H1 (cell line): ENCODE results near the gene ARHGAP27. TPM values are rescaled to one million over a fixed set of nuclear protein-coding genes. Genes with fewer than 3 reads are reported as not detected.

Experiments
- CTCF ChIA-PET: fragments of 300-600 bp; sonication (Branson Sonifier 250); formaldehyde crosslinking; loops from one replicate; lab custom pipeline; 2021; ENCODE audit not compliant: partially characterized antibody; lab: Charles Lee
- POLR2A ChIA-PET: fragments of 300-600 bp; sonication (Branson Sonifier 250); formaldehyde crosslinking; loops from one replicate; lab custom pipeline; 2021; ENCODE audit warnings: inconsistent platforms; ENCODE audit not compliant: partially characterized antibody; lab: Charles Lee
- DNase-seq, 2 experiments: peaks; one replicate each; pipeline versions ENCODE4 v3.0.0 to v3.0.0-alpha.2; 2010 to 2022; ENCODE audit warnings: low spot score in 2 of 2, low read depth in 1 of 2, mixed read lengths in 1 of 2
- FAIRE-seq: peaks from 2 replicates; lab custom pipeline; 2011; peaks lifted over from hg19 to GRCh38; lab: Jason Lieb, UNC
- H2AFZ ChIP-seq: 2 replicates; pipeline ENCODE4 v1.8.1; 2012; ENCODE audit warnings: low read length, inconsistent platforms
- H2AK5ac ChIP-seq: 2 replicates; pipeline ENCODE4 v1.6.1; 2013; ENCODE audit warnings: low read depth, low read length
- H2BK120ac ChIP-seq: replicated peaks from 2 replicates; pipeline ENCODE3; 2013; ENCODE audit warnings: low read depth, low read length, inconsistent platforms
- H2BK12ac ChIP-seq: 2 replicates; pipeline ENCODE4 v1.6.1; 2013; ENCODE audit warnings: low read depth, low read length
- H2BK15ac ChIP-seq: 2 replicates; pipeline ENCODE4 v1.6.1; 2013; ENCODE audit warnings: low read length
- H2BK20ac ChIP-seq: 2 replicates; pipeline ENCODE4 v1.6.1; 2013; ENCODE audit warnings: low read length
- H2BK5ac ChIP-seq: 2 replicates; pipeline ENCODE4 v1.6.1; 2013; ENCODE audit warnings: low read depth, low read length
- H3K14ac ChIP-seq: 2 replicates; pipeline ENCODE4 v1.6.1; 2013; ENCODE audit warnings: inconsistent platforms; ENCODE audit not compliant: insufficient read length
- H3K18ac ChIP-seq: 2 replicates; pipeline ENCODE4 v1.6.1; 2013; ENCODE audit warnings: low read length; ENCODE audit errors: extremely low read depth
- H3K23ac ChIP-seq: 2 replicates; pipeline ENCODE4 v1.6.1; 2013; ENCODE audit warnings: inconsistent platforms; ENCODE audit not compliant: insufficient read length
- H3K23me2 ChIP-seq: 2 replicates; pipeline ENCODE4 v1.6.1; 2013; ENCODE audit warnings: low read depth, low read length
- H3K27ac ChIP-seq: 2 replicates; pipeline ENCODE4 v1.6.1; 2011; ENCODE audit warnings: low read depth, low read length, inconsistent platforms
- H3K27me3 ChIP-seq, 4 experiments: replicated peaks in 1 of 4; 1 replicate in 1 of 4; 2 replicates in 3 of 4; pipeline versions ENCODE4 v1.6.1 to v1.8.1; 2011 to 2013; ENCODE audit warnings: low read length in 3 of 4, mild to moderate bottlenecking in 3 of 4, inconsistent platforms in 2 of 4, mixed read lengths in 2 of 4, moderate library complexity in 1 of 4; ENCODE audit not compliant: control insufficient read depth in 3 of 4, insufficient read depth in 3 of 4; ENCODE audit errors: extremely low read depth in 1 of 4
- H3K36me3 ChIP-seq, 4 experiments: 2 replicates each; pipeline versions ENCODE4 v1.6.1 to v1.8.1; 2011 to 2013; ENCODE audit warnings: mild to moderate bottlenecking in 4 of 4, low read length in 3 of 4, moderate library complexity in 2 of 4, control low read depth in 1 of 4, inconsistent platforms in 1 of 4; ENCODE audit not compliant: insufficient read depth in 4 of 4, control insufficient read depth in 2 of 4
- H3K4ac ChIP-seq: replicated peaks from 2 replicates; pipeline ENCODE3; 2013; ENCODE audit warnings: low read length, low read depth, mixed read lengths, inconsistent platforms; ENCODE audit not compliant: insufficient read length
- H3K4me1 ChIP-seq, 4 experiments: replicated peaks in 1 of 4; 1 replicate in 1 of 4; 2 replicates in 3 of 4; pipeline versions ENCODE4 v1.6.1 to v1.8.1; 2011 to 2013; ENCODE audit warnings: low read length in 3 of 4, inconsistent platforms in 2 of 4, mixed read lengths in 1 of 4; ENCODE audit not compliant: insufficient read depth in 4 of 4, control insufficient read depth in 3 of 4
- H3K4me2 ChIP-seq, 2 experiments: 2 replicates each; pipeline versions ENCODE4 v1.6.1 to v1.8.1; 2011 to 2013; ENCODE audit warnings: low read depth in 2 of 2, low read length in 2 of 2, control low read depth in 1 of 2, inconsistent platforms in 1 of 2, mild to moderate bottlenecking in 1 of 2; ENCODE audit not compliant: insufficient read depth in 1 of 2
- H3K4me3 ChIP-seq, 4 experiments: fragments of 200-600, 300-600 bp in 1 of 4; sonication (generic), shearing (Covaris generic), sonication (Bioruptor Twin) in 1 of 4; 2 replicates each; pipeline versions ENCODE4 v1.5.1 to v1.8.1; 2011 to 2016; ENCODE audit warnings: low read length in 4 of 4, low read depth in 3 of 4, control low read depth in 2 of 4, inconsistent platforms in 2 of 4, mild to moderate bottlenecking in 2 of 4, mixed read lengths in 1 of 4, moderate library complexity in 1 of 4; ENCODE audit not compliant: insufficient read depth in 2 of 4; ENCODE audit errors: extremely low read depth in 1 of 4
- H3K56ac ChIP-seq: replicated peaks from 2 replicates; pipeline ENCODE3; 2013; ENCODE audit warnings: low read depth, mild to moderate bottlenecking, mixed read lengths, low read length, inconsistent platforms; ENCODE audit not compliant: insufficient read length
- H3K79me1 ChIP-seq: 2 replicates; pipeline ENCODE4 v1.6.1; 2013; ENCODE audit warnings: low read depth, low read length, control low read depth
- H3K79me2 ChIP-seq, 2 experiments: 2 replicates each; pipeline versions ENCODE4 v1.6.1 to v1.8.1; 2012 to 2013; ENCODE audit warnings: low read length in 2 of 2, mild to moderate bottlenecking in 2 of 2, inconsistent platforms in 1 of 2; ENCODE audit not compliant: insufficient read depth in 2 of 2, control insufficient read depth in 1 of 2
- H3K9ac ChIP-seq, 4 experiments: replicated peaks in 1 of 4; 1 replicate in 1 of 4; 2 replicates in 3 of 4; pipeline versions ENCODE4 v1.6.1 to v1.8.1; 2011 to 2013; ENCODE audit warnings: low read depth in 3 of 4, low read length in 3 of 4, control low read depth in 2 of 4, mild to moderate bottlenecking in 2 of 4, moderate library complexity in 2 of 4, inconsistent platforms in 1 of 4; ENCODE audit errors: extremely low read depth in 1 of 4
- H3K9me3 ChIP-seq, 2 experiments: 2 replicates each; pipeline versions ENCODE4 v1.6.1 to v1.8.1; 2012 to 2013; ENCODE audit warnings: mild to moderate bottlenecking in 2 of 2, moderate library complexity in 2 of 2, control low read depth in 1 of 2, inconsistent platforms in 1 of 2, low read depth in 1 of 2, low read length in 1 of 2, mixed read lengths in 1 of 2; ENCODE audit not compliant: insufficient read depth in 2 of 2
- H4K20me1 ChIP-seq, 2 experiments: replicated peaks in 1 of 2; 2 replicates each; pipeline versions ENCODE3 to v1.8.1; 2011 to 2013; ENCODE audit warnings: inconsistent platforms in 2 of 2, low read length in 2 of 2, mild to moderate bottlenecking in 1 of 2; ENCODE audit not compliant: insufficient read depth in 2 of 2, control insufficient read depth in 1 of 2
- H4K5ac ChIP-seq: 2 replicates; pipeline ENCODE4 v1.6.1; 2013; ENCODE audit warnings: low read length, low read depth, mixed read lengths, inconsistent platforms; ENCODE audit not compliant: insufficient read length
- H4K8ac ChIP-seq: 2 replicates; pipeline ENCODE4 v1.8.0; 2013; ENCODE audit warnings: mild to moderate bottlenecking, moderate library complexity, low read length, inconsistent platforms; ENCODE audit not compliant: insufficient read depth; ENCODE audit errors: extremely low read depth
- H4K91ac ChIP-seq: replicated peaks from 2 replicates; pipeline ENCODE3; 2013; ENCODE audit warnings: low read length, mixed read lengths, inconsistent platforms; ENCODE audit not compliant: insufficient read length
- KDM4A ChIP-seq: IDR thresholded peaks from one replicate; pipeline ENCODE4 v1.7.1; 2012; ENCODE audit warnings: low read depth, mild to moderate bottlenecking, moderate library complexity, low read length, inconsistent platforms; ENCODE audit not compliant: severe bottlenecking
- MAFK ChIP-seq: IDR thresholded peaks from 2 replicates; pipeline ENCODE4 v1.6.1; 2012; ENCODE audit warnings: low read depth, mild to moderate bottlenecking, improper control_type of control experiment, low read length
- NRF1 ChIP-seq: IDR thresholded peaks from 2 replicates; pipeline ENCODE4 v1.6.1; 2011; ENCODE audit warnings: mild to moderate bottlenecking, low read depth, low read length, improper control_type of control experiment
- SIX5 ChIP-seq: IDR thresholded peaks from 2 replicates; pipeline ENCODE4 v1.6.1; 2011; ENCODE audit warnings: mild to moderate bottlenecking, low read depth, low read length
- SP2 ChIP-seq: IDR thresholded peaks from 2 replicates; pipeline ENCODE4 v1.6.1; 2012; ENCODE audit warnings: mild to moderate bottlenecking, low read length, inconsistent platforms
- TAF1 ChIP-seq: IDR thresholded peaks from 2 replicates; pipeline ENCODE4 v1.6.1; 2011; ENCODE audit warnings: mild to moderate bottlenecking, low read depth, low read length
- TAF7 ChIP-seq: optimal IDR thresholded peaks from 2 replicates; pipeline ENCODE3; 2011; ENCODE audit warnings: low read depth, mild to moderate bottlenecking, inconsistent platforms, low read length, moderate library complexity, borderline replicate concordance
- TCF12 ChIP-seq: IDR thresholded peaks from 2 replicates; pipeline ENCODE4 v1.6.1; 2011; ENCODE audit warnings: low read depth, mild to moderate bottlenecking, low read length
- YY1 ChIP-seq: IDR thresholded peaks from 2 replicates; pipeline ENCODE4 v1.6.1; 2011; ENCODE audit warnings: low read depth, mild to moderate bottlenecking, low read length
- ZNF274 ChIP-seq: IDR thresholded peaks from 2 replicates; pipeline ENCODE4 v1.7.0; 2012; ENCODE audit warnings: low read length, borderline replicate concordance; ENCODE audit errors: extremely low read depth
- WGBS, 2 experiments: shearing (Covaris generic) in 1 of 2; methylation state at CpG; one replicate each; pipeline versions ENCODE4 v1.1.6 to v1.1.7; 2013 to 2015; ENCODE audit warnings: low lambda C conversion rate in 2 of 2, mixed read lengths in 2 of 2, inconsistent platforms in 1 of 2, low coverage in 1 of 2, missing lambda C conversion rate in 1 of 2; ENCODE audit not compliant: insufficient replicate concordance in 2 of 2, insufficient coverage in 1 of 2, insufficient read length in 1 of 2; ENCODE audit errors: extremely low coverage in 1 of 2, missing lambda C conversion rate in 1 of 2; 5-methylcytosine and 5-hydroxymethylcytosine counted together
- polyA plus RNA-seq, 7 experiments: library from polyadenylated mRNA; depleted of rRNA in 3 of 7; stranded (reverse) in 5 of 7; unstranded in 2 of 7; fragments of >200 nt in 5 of 7; fragments of 200-250 nt in 2 of 7; gene quantifications; 1 replicate in 5 of 7; 2 replicates in 1 of 7; 4 replicates in 1 of 7; pipeline versions ENCODE4 v1.2.1 to v1.2.3, GENCODE V29; 2011 to 2013; ENCODE audit warnings: missing spikeins in 2 of 7, mixed read lengths in 2 of 7
- total RNA-seq: library from RNA; stranded (reverse); fragmentation: NEBNext Ultra II Directional; extraction: Animal tissue kit (Norgen Biotek cat#: 25700); gene quantifications from 2 replicates; pipeline ENCODE4 v1.2.1, GENCODE V29; 2021
- TF ChIP-seq, protein P1 (sequence below), 3 experiments: IDR thresholded peaks; 1 replicate in 2 of 3; 2 replicates in 1 of 3; pipeline versions ENCODE4 v1.5.1 to v1.6.1; 2011; ENCODE audit warnings: low read length in 3 of 3, mild to moderate bottlenecking in 3 of 3, inconsistent platforms in 2 of 3, low read depth in 1 of 3, moderate library complexity in 1 of 3; ENCODE audit not compliant: insufficient read depth in 1 of 3; ENCODE audit errors: control extremely low read depth in 1 of 3

Gene ARHGAP27
- total and polyA plus RNA-seq, 2 of the 8 experiments (the other 6 are each of a cell fraction or from before 2014, with no cell fraction given) = 11.6 to 13.1 TPM

DNA sequence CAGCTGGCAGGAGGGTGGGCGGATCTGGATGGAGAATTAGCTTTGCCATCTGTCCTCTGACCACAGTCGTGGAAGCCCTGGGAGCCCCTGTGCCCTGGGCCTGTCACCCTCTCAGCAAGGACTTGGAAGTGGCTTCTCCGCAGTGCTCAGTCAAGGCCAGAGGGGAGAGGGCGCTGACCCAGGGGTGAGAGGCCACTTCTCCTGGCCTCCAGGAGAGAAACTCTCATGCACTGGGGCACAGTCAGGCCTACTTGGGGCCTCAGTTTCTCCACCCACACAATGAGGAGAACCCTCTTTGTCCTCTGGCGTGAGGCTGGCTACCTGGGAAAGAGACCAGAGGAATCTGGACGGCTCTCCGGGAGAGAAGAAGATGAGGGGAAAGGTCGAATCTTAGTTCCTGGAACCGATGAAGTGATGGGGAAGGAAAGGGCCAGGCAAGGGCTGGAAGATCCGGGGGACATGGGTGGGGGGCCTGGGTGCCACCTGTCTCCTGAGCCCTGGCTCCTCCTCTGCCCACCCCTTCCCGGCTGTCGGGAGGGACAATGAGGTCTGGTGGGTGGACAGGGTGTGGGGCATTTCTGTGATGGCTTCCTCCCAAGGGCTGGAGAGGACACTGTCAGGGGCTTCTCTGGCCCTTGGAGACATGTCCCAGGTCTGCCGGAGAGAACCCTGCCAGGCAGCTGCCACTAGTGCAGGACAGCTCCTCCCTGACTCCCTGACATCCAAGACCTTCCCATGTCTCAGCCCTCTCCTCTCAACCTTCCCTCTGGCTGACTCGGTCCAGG is 9.0 kb upstream of the ARHGAP27 start:
- Histone ChIP-seq H3K79me1 (no peaks in the 10 kb centered on the region), H3K14ac (no peak overlapping the region), H3K9ac (no peak overlapping the region), H2AFZ (no peak overlapping the region), H3K4ac (no peak overlapping the region), H3K18ac (no peak overlapping the region), H4K8ac (no peak overlapping the region), H3K23ac (no peak overlapping the region), H3K27me3 (no peaks in the 10 kb centered on the region), H2BK15ac (no peak overlapping the region), H3K9me3 (no peaks in the 10 kb centered on the region), H3K56ac (no peak overlapping the region), H3K23me2 (no peaks in the 10 kb centered on the region), H3K4me1 (peaks cover 2 to 10% (median 6%) of the 10 kb centered on the region in 4 experiments), H2AK5ac (no peak overlapping the region), H3K27ac (no peak overlapping the region), H4K5ac (no peak overlapping the region), H2BK120ac (no peak overlapping the region), H3K79me2 (no peaks in the 10 kb centered on the region), H2BK5ac (no peak overlapping the region), H3K4me3 (no peak overlapping the region), H2BK12ac (no peak overlapping the region), H3K36me3 (no peaks in the 10 kb centered on the region), H4K20me1 (peaks cover 0 to 2% of the 10 kb centered on the region in 2 experiments), H3K4me2 (no peak overlapping the region), H4K91ac (no peak overlapping the region), H2BK20ac (no peak overlapping the region)
- WGBS, 2 experiments = 81% methylated on average over 13 of the region's 14 CpGs; no CpG with 5 or more reads in 1 of the 2 experiments
- no peak for DNase-seq
- POLR2A ChIA-PET = no interaction called here
- CTCF ChIA-PET = interaction anchor here (0.7 to 3.3 kb wide), 3 partner anchors 13 to 155 kb away, joined by 3 to 20 read pairs (median 4); no protein-coding TSS in a partner anchor
- no peak for FAIRE-seq
- TF ChIP-seq MAFK (no peak), KDM4A (no peak), SP2 (no peak), TCF12 (no peak), TAF1 (no peak), YY1 (no peak), NRF1 (no peak), TAF7 (no peak), ZNF274 (no peak), SIX5 (no peak)
- TF ChIP-seq, protein P1, sequence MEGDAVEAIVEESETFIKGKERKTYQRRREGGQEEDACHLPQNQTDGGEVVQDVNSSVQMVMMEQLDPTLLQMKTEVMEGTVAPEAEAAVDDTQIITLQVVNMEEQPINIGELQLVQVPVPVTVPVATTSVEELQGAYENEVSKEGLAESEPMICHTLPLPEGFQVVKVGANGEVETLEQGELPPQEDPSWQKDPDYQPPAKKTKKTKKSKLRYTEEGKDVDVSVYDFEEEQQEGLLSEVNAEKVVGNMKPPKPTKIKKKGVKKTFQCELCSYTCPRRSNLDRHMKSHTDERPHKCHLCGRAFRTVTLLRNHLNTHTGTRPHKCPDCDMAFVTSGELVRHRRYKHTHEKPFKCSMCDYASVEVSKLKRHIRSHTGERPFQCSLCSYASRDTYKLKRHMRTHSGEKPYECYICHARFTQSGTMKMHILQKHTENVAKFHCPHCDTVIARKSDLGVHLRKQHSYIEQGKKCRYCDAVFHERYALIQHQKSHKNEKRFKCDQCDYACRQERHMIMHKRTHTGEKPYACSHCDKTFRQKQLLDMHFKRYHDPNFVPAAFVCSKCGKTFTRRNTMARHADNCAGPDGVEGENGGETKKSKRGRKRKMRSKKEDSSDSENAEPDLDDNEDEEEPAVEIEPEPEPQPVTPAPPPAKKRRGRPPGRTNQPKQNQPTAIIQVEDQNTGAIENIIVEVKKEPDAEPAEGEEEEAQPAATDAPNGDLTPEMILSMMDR (IDR thresholded peaks at IDR 0.05; ENCODE audit: control extremely low read depth in 1 of 3, insufficient read depth in 1 of 3, low read depth in 1 of 3, low read length in 3 of 3) = no peak
